Stomach (tissue), 4 donors: ENCODE measurements around the gene NOS1.
"Not testable (repeated sequence)": the region's sequence is repeated elsewhere in the genome, so short reads cannot be mapped to it uniquely, and the experiment has no call there.

Source experiments
- POLR2A ChIP-seq, 4 donors: fragments of 450-650 bp; IDR thresholded peaks; one replicate each; pipeline ENCODE4 v1.6.1; 2016; ENCODE audit warnings: antibody characterized with exemption in 4 of 4, control low read depth in 2 of 4, mild to moderate bottlenecking in 1 of 4, moderate library complexity in 1 of 4
- POLR2AphosphoS5 ChIP-seq, 3 donors: sonication (generic); formaldehyde crosslinking; IDR thresholded peaks; one replicate each; pipeline ENCODE4 v1.6.1; 2016; ENCODE audit warnings: antibody characterized with exemption in 3 of 3
- TF ChIP-seq, protein P1 (sequence below), 7 experiments: fragments of 450-650 bp in 4 of 7; fragments of 200-600 bp in 3 of 7; sonication (generic) in 3 of 7; IDR thresholded peaks; one replicate each; pipeline ENCODE4 v1.5.1; 2016 to 2019; ENCODE audit warnings: antibody characterized with exemption in 7 of 7, control low read depth in 2 of 7, mild to moderate bottlenecking in 1 of 7

DNA sequence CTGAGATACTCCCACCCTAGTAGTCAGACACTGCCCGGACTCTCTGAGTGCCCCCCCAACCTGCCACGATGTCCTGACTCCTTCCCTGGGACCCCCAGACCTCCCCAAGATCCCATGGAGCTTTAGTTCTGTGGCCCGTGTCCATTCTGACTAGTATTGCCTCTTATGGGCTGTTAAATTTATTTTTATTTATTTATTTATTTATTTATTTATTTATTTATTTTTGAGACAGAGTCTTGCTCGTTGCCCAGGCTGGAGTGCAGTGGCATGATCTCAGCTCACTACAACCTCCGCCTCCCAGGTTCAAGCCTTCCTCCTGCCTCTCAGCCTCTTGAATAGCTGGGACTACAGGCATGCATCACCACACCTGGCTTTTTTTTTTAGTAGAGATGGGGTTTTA lies 140.5 kb downstream of the NOS1 start:
- TF ChIP-seq, protein P1, sequence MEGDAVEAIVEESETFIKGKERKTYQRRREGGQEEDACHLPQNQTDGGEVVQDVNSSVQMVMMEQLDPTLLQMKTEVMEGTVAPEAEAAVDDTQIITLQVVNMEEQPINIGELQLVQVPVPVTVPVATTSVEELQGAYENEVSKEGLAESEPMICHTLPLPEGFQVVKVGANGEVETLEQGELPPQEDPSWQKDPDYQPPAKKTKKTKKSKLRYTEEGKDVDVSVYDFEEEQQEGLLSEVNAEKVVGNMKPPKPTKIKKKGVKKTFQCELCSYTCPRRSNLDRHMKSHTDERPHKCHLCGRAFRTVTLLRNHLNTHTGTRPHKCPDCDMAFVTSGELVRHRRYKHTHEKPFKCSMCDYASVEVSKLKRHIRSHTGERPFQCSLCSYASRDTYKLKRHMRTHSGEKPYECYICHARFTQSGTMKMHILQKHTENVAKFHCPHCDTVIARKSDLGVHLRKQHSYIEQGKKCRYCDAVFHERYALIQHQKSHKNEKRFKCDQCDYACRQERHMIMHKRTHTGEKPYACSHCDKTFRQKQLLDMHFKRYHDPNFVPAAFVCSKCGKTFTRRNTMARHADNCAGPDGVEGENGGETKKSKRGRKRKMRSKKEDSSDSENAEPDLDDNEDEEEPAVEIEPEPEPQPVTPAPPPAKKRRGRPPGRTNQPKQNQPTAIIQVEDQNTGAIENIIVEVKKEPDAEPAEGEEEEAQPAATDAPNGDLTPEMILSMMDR (IDR thresholded peaks at IDR 0.05), result not testable (repeated sequence)
- not testable (repeated sequence) for TF ChIP-seq POLR2A, POLR2AphosphoS5 (IDR thresholded peaks at IDR 0.05)
